ENCODE results near the gene CERS2. TPM values are rescaled to one million over a fixed set of nuclear protein-coding genes. Genes with fewer than 3 reads are reported as not detected.

CERS2 gene
- total RNA-seq, 2 experiments from 2014 or later, result 64.7 to 92.8 TPM

- intact Hi-C loops (cut with micrococcal nuclease; ENCODE audit: unreplicated experiment), result loop anchor here (5.0 kb wide), 1 partner anchor 49 kb away; the partner anchor contains the start of gene CDC42SE1
- Histone ChIP-seq H3K9me3 (ENCODE audit: low read length) (no peaks in the 10 kb centered on the region), H3K27ac (ENCODE audit: low read depth, low read length, poor library complexity, severe bottlenecking) (peak within 1 kb of the TSS; percentile 47), H4K20me1 (ENCODE audit: insufficient read depth, low read length) (no peaks in the 10 kb centered on the region), H3K79me2 (ENCODE audit: insufficient read depth, low read depth, low read length) (peaks cover 17% of the 10 kb centered on the region; the same call in 1 of the 2 replicates), H2AFZ (ENCODE audit: low read length) (peak within 1 kb of the TSS; percentile 85), H3K4me2 (ENCODE audit: low read length) (peak within 1 kb of the TSS; percentile 90), H3K4me3 (ENCODE audit: low read depth, low read length, poor library complexity, severe bottlenecking) (peak within 1 kb of the TSS; percentile 83), H3K4me1 (ENCODE audit: insufficient read depth, low read length, poor library complexity, severe bottlenecking) (peaks cover 52% of the 10 kb centered on the region), H3K36me3 (ENCODE audit: insufficient read depth, low read length) (no peaks in the 10 kb centered on the region), H3K9me2 (ENCODE audit: insufficient read depth, low read length) (no peaks in the 10 kb centered on the region)
- no TSS peak for BruUV-seq (replicated peaks)
- TF ChIP-seq CTCF (conservative IDR thresholded peaks at IDR 0.05; ENCODE audit: low read length), result no peak
- no peak for TF ChIP-seq EZH2phosphoT487 (IDR thresholded peaks at IDR 0.05; ENCODE audit: borderline replicate concordance, low read depth, low read length)
- POLR2A ChIA-PET, result no interaction called here
- CTCF ChIA-PET (ENCODE audit: unreplicated experiment), result no interaction called here
- peak; percentile 97 for DNase-seq (ENCODE audit: low spot score)
Measured at GRCh38 chr1:151008244-151009205, 33.9 kb upstream of the CERS2 start, which contains the start of gene PRUNE1. Gene PRUNE1 (plus strand): TSS chr1:151008449. CDS start chr1:151008633, 184 bp downstream.

GRCh38 chr1:151007853-151008243 lies 33.2 kb upstream of the CERS2 start:
- H3K36me3 ChIP-seq (ENCODE audit: insufficient read depth, low read length), result no peaks in the 10 kb centered on the region
- H2AFZ ChIP-seq (ENCODE audit: low read length), result peak overlapping the region; percentile 85
- no peaks in the 10 kb centered on the region for H3K9me3 ChIP-seq (ENCODE audit: low read length)
- H4K20me1 ChIP-seq (ENCODE audit: insufficient read depth, low read length), result no peaks in the 10 kb centered on the region
- ChIA-PET CTCF (ENCODE audit: unreplicated experiment) (no interaction called here), POLR2A (no interaction called here)
- DNase-seq (ENCODE audit: low spot score), result no peak
- peaks cover 17% of the 10 kb centered on the region; the same call in 1 of the 2 replicates for H3K79me2 ChIP-seq (ENCODE audit: insufficient read depth, low read depth, low read length)
- H3K9me2 ChIP-seq (ENCODE audit: insufficient read depth, low read length), result no peaks in the 10 kb centered on the region
- H3K4me1 ChIP-seq (ENCODE audit: insufficient read depth, low read length, poor library complexity, severe bottlenecking), result peaks cover 58% of the 10 kb centered on the region
- intact Hi-C loops (cut with micrococcal nuclease; ENCODE audit: unreplicated experiment), result loop anchor here (5.0 kb wide), 1 partner anchor 49 kb away; the partner anchor contains the start of gene CDC42SE1
- no peak for TF ChIP-seq CTCF (conservative IDR thresholded peaks at IDR 0.05; ENCODE audit: low read length)
- TF ChIP-seq EZH2phosphoT487 (IDR thresholded peaks at IDR 0.05; ENCODE audit: borderline replicate concordance, low read depth, low read length), result no peak
- BruUV-seq (replicated peaks), result no TSS peak
- H3K27ac ChIP-seq (ENCODE audit: low read depth, low read length, poor library complexity, severe bottlenecking), result peak overlapping the region; percentile 47
- H3K4me2 ChIP-seq (ENCODE audit: low read length), result peak overlapping the region; percentile 90
- peak overlapping the region; percentile 83 for H3K4me3 ChIP-seq (ENCODE audit: low read depth, low read length, poor library complexity, severe bottlenecking)
